PC-3 (cell line): Measurements from ENCODE around the gene CMKLR1.

Experiments
- CTCF ChIP-seq: fragments of 300-600 bp; sonication (generic); conservative IDR thresholded peaks from 2 replicates; pipeline ENCODE4 v1.5.1; 2017; ENCODE audit warnings: antibody characterized with exemption, low read depth, mild to moderate bottlenecking, low read length
- EZH2 ChIP-seq: fragments of 300-600 bp; sonication (generic); IDR thresholded peaks from one replicate; pipeline ENCODE4 v1.6.1; 2017; ENCODE audit warnings: antibody characterized with exemption, mild to moderate bottlenecking, low read length; ENCODE audit not compliant: unreplicated experiment
- EZH2phosphoT487 ChIP-seq: fragments of 300-600 bp; sonication (generic); IDR thresholded peaks from 2 replicates; pipeline ENCODE4 v1.6.1; 2018; ENCODE audit warnings: mild to moderate bottlenecking, antibody characterized with exemption, low read length, borderline replicate concordance

DNA sequence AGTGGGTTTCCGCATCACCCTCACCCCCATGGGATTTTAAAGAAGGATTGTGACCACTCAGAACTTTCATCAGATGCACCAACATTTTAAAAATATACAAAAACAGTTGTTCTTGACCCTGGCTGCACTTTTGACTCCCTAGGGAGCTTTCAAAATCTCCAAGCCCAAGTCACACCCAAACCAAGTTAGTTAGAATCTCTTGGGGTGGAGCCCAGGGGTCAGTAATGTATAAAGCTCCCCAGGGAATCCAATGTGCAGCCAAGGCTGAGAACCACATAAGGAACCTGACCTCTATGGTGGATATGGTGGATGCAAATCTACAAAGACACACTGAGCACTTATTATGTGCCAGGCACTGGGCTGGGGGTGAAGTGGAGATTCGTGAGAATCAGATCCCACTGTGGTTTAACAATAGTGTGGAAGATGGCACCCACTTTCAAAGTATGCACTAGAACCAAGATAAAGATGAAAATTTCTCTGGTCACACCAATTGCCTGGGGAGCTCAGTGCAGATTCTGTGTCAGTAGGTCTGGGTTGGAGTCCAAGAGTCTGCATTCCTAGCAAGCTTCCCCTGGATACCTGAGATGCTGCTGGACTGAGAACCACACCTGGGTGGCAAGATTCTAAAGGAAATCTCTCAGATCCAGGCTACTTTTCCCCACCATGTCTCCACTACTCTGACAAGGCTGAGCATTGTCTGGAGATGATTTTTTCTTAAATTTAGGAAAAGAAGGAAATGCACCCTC, 18.9 kb upstream of the CMKLR1 start:
- no peak for TF ChIP-seq EZH2phosphoT487
- TF ChIP-seq CTCF: no peak
- no peak for TF ChIP-seq EZH2
